HG03045 (cell line): ENCODE results near the gene PTTG2.
"Not testable (repeated sequence)": the region's sequence is repeated elsewhere in the genome, so short reads cannot be mapped to it uniquely, and the experiment has no call there.

Experiments used
- ATAC-seq: cut with Tn5 transposase; IDR thresholded peaks from one replicate; pipeline ENCODE4 v1.9.1; 2021; ENCODE audit warnings: mild to moderate bottlenecking, moderate library complexity; ENCODE audit not compliant: unreplicated experiment

PTTG2 gene

DNA sequence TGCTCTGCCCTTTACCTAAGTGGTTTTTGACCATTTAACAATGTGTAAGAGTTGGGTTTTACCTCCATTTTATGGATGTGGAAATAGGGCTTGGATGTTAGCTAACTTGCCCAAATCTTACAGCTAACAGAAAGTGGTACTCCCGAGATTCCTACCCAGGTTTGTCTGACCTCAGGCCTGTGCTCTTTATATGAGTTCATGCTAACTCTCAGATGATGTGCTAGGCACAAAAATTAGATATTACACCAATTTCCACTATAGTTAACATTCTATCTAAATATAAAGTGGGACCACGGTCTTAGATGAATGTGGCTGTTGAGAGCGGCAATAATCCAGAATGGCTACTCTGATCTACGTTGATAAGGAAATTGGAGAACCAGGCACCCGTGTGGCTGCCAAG lies at the start of gene PTTG2:
Gene PTTG2 (plus strand): TSS at position 301 of the 400 bp plus-strand sequence. CDS start 37 bp downstream, at position 338.
- ATAC-seq = no peak

DNA sequence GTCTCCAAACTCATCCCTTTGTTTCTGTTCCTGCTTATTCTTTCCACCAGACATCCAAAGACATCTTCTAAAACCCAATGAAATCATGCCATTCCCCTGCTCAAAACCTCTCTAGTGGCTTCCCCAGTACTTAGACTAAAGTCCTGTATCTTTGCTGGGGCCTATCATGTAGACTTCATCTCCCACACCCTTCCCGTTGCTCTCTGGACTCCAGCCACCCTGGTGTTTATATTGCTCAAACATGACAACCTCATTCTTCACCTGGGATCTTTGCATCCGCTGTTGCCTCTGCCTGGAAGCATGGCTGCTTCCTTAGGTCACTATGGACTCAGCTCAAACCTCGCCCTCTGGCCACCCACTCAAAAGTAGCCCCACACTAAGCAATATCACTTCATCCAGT lies 45.7 kb upstream of the PTTG2 start:
- no peak for ATAC-seq

DNA sequence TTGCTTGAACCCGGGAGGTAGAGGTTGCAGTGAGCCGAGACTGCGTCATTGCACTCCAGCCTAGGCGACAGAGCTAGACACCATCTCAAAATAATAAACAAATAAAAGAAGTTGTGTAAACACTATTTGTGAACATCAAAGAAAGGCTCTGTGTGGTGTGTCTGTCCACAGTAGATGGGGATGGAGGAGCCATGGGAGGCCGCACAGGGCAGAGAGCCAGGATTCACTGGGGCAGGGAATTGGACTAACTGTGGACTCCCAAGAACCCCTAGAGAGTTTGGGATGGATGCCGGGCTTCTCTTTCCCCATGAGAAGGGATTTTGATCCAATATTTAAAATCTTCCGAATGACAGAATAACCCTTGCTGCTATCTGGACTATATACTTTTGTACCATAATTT lies 42.8 kb upstream of the PTTG2 start:
- no peak for ATAC-seq

DNA sequence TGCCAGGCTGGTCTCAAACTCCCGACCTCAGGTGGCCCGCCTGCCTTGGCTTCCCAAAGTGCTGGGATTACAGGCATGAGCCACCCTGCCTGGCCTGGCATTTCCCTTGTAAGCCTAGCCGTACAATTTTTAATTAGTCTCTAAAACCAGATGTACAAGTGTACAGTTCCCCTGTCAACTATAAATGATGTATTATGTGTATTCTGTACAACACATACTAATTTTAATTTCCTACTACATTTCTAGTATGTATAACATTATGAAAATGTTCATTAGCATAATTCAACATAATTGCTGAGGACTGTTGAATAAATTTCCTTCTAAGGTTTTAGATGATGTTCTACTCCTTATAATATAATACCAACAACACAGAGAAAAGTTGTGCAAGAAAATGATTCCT lies 41.5 kb upstream of the PTTG2 start:
- ATAC-seq = no peak

DNA sequence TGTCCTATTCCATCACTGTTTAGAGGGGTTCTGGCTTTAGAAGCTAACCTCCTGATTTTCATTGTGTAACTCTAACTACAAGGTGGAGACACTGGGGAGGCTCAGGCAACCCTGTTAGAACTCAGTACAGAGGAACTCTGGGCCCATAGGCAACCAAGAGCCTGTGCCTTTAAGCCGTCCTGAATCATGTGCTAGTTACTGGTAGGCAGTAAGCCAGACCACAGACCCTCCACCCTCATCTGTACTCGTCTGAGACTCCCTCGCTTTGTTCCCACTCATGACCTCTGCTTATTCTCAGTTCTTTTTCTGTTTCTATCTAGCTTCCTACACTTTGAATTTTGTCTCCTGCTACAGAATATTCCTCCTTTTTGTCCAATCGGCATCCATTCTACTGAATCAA lies 37.9 kb upstream of the PTTG2 start:
- no peak for ATAC-seq

DNA sequence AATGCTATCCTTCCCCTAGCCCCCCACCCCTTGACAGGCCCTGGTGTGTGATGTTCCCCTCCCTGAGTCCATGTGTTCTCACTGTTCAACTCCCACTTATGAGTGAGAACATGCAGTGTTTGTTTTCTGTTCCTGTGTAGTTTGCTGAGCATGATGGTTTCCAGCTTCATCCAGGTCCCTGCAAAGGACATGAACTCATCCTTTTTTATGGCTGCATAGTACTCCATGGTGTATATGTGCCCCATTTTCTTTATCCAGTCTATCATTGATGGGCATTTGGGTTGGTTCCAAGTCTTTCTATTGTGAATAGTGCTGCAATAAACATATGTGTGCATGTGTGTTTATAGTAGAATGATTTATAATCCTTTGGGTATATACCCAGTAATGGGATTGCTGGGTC lies 37.1 kb upstream of the PTTG2 start:
- ATAC-seq = not testable (repeated sequence)

DNA sequence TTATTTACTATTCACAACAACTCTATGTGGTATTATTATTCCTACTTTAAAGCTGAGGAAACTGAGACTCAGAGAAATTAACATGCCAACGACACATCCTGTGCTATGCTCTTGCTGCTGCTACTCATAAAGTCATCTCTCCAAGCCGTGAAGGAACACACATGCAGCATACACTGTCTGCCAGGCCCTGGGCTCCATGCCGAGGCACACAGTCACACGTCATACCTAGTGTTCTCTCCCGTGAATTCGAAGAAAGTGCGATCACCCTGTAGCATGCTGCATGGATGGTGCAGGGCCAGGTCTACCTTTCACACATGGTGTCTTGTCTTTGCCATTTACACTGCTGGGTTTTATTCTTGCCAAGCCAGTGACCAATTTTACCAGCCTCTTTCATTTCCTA lies 35.3 kb upstream of the PTTG2 start:
- no peak for ATAC-seq

DNA sequence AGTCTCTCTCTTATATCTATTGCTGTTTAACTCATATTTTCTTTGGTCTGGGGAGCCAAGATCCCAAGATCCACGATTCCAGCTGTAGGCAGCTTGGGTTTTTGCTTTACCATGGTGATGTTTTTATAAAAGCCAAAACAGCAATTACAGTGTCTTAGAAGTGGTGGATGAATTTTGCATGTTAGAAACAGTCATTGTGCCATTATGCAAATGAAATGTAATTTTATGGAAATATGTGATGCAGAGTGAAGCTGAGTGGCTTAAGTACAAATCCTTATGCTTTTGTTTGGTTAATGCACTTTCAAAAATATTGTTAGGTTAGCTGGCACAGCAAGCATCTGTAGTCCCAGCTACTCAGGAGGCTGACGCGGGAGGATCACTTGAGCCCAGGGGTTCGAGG lies 32.8 kb upstream of the PTTG2 start:
- no peak for ATAC-seq

DNA sequence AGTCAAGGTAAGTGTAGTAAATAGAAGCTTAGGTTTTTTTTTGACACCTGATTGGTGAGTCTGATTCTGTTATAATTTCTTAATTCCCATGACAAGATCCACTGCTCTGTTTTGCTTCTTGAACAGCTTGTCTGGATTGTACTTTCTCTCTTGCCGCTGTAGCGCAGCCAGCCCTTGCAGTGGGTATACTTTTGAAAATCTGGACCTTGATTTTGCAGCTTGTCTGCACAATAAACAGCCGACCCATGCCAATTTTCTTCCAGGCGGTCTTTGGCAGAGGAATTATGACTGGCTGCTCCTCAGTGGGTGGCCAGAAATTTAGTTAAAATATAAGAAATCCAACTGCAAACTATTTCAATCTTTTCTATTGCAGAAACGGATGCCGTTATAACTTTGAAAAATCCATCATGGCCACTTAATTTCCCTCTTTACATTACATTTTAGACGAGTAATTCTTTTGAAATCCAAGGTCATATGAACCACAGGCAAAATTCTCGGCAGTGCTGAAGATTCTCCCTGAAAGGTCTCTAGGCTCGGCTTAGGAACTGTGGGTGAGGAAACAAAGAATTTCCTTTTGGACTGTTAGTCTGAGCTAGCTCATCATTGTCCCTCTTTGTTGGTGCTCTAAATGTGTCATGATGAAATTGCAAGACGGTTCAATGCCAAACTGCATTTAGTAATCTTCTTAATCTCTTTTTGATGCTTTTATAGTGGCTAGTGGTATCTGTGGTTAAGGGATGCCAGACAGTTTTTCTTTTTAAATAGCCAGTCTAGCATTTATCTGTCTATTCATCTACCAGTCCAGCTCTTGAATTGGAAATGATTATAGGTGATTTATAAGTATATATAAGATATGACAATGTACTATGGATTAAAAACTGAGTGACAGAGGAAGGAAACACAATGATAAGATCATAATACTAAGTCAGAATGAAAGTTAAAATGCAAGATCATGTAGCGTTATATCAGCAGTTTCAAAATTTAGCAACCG lies 31.5 kb upstream of the PTTG2 start:
- no peak for ATAC-seq

DNA sequence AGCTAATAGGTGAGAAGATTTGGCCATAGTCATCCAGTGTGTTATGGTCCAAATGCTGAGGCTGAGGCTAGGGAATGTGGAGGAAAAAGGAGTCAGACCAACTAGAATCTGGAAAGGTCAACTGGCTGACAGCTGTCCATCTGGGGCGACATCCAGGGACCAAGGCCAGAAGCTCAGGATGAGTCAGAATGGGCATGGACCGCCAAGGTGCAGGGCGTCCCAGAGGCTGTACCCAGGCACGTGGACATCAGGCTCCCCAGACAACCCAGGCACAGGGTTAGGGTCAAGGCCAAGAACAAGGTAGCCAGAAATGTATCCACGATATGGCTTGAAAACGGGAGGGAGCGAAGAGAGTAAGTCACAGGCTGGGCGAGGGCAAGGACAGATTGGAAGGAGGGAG lies 26.1 kb upstream of the PTTG2 start:
- no peak for ATAC-seq

DNA sequence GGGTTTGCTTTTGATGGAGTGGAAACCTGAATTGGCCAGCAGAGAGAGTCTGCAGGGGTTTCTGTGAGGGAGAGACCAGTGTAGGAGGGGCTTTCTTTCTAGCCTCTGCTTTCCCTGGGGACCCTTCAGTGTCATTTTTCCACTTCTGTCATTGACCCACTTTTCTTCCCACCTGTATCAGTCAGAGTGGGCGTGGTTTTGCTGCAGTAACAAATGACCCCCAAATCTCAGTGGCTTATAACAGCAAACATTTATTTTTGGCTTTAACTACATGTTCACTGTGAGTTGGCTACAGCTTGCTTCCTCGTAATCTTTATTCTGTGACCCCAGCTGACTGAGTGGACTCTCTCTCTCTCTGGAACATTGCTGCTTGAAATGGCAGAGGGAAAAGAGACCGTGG lies 25.6 kb upstream of the PTTG2 start:
- no peak for ATAC-seq

DNA sequence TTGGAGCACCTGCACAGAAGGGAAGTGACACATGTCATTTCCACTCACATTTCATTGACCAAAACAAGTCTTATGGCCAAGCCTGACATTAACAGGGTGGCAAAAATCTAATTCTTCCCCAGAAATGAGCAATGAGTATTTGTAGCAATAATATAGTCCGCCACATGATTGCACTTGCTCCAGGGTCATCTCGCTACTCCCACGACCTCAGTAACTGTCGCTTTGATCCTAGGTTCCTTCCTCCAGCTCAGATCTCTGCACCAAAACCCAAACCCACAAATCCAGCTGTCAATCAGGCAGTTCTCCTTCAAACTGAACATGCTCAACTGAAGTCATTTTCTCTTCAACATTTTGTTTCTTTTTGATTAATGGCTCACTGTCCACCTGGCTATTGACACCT lies 25.2 kb upstream of the PTTG2 start:
- ATAC-seq = no peak

DNA sequence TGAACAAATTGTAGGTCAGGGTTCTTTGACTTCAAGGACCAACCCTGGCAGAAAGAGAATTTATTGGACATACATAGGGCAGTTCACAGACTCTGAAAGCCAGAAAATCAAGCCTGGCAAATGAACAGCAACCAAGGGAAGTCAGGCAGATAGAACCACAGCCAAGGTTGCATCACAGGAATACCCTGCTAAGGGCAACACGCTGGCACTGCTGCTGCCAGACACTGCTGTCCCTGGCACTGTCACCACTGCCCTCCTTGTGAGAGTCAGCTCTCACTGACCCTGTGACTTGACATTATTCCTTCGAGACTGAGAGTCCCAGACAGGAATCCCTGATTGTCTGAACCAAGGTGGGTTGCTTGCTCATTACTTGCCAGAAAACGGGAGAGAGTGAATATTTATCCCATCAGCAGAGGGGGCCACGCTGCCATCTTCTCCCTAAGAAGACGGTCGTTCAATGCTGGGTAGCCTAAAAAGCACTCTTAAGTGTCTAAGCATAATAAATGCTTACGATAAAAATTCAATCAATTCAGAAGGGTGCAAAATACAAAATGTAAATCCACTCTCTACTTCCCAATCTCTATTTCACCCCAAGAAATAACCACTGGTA lies 23.2 kb upstream of the PTTG2 start:
- ATAC-seq = no peak

DNA sequence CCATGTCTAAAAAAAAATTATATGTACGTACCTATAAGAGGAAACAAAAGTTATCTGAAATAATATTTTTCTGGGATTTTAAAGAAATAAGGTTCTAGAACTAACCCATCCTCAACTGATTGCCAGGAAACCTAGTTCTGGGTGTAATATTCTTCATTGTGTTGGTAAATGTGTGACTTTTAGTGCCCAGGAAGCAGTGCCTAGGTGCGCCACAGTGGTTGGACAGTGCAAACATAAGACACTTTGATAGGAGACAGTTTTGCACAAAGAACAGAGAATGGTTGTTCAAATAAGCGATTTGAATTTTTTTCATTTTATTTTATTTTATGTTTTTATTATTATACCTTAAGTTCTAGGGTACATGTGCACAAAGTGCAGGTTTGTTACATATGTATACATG lies 22.0 kb upstream of the PTTG2 start:
- ATAC-seq = no peak

DNA sequence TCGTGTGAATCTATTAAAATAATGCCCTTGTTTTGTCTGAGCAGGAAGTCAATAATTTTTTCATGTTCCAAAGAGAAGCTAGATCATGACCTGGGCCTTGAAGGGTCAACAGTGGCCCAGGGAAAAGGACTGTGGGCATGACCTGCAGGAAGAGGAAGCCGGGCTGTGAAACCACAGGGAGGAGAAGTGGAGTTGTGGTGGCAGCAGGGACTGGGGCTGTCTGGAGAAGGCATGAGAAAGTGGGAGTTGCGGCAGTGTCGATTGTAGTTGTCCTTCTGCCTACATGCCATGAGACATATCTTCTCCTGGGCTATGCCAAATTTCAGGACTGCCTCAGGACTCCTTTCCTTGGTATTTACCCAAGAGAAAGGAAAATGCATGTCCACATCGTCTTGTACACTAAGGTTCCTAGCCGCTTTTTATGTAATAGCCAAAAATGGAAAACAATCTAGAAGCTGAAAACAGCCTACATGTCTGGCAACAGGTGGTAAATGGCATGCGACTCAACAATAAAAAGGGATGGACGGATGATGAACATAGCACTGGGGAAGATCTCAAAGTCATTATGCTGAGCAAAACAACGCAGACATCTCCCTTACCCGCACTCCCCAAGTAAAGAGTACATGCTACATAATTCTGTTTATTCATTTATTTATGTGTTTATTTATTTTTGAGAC lies 13.6 kb upstream of the PTTG2 start:
- ATAC-seq = no peak

DNA sequence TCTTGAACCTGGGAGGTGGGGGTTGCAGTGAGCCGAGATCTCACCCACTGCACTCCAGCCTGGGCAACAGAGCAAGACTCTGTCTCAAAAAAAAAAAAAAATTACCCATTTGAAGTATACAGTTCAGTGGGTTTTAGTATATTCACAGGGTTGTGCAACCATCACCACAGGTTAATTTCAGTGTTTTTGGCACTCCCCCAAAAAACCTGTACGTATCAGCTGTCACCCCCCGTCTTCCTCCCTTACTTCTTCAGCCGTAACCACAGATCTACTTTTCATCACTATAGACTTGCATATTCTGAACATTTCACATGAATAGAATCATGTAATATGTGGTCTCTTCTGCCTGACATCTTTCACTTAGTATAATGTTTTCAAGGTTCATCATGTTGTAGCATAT lies 11.7 kb upstream of the PTTG2 start:
- no peak for ATAC-seq

DNA sequence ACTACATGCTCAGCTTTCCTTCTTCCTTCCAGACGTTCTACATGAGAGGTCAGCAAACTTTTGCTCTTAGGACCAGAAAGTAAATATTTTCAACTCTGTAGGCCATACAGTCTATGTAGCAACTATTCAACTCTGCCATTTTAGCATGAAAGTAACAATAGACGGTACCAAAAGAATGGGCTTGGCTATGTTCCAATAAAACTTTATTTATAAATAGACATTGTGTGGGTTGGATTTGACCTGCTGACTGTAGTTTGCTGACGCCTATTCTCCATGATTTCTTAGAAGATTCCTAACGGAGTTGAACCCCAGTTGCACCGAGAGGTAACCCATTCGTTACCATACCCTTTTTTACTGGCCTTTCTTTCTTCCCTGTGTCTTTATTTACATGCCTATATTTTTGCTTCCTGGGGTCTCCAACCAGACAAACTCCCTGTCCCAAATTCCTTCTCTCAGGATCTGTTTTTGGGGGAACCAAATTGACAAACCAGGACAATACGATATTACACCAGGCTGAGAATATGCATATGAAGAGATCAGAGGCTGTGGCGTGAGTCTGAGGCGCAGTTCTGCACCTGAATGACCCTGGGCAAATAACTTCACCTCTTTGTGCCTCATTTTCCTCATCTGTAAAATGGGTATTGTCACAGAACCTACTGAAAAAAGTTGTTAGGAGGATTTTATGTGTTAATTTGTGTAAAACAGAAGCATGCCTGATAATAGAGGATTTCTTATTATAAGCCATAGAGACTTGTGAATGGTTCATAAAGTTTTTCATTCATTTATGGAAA lies 10.4 kb upstream of the PTTG2 start:
- no peak for ATAC-seq

DNA sequence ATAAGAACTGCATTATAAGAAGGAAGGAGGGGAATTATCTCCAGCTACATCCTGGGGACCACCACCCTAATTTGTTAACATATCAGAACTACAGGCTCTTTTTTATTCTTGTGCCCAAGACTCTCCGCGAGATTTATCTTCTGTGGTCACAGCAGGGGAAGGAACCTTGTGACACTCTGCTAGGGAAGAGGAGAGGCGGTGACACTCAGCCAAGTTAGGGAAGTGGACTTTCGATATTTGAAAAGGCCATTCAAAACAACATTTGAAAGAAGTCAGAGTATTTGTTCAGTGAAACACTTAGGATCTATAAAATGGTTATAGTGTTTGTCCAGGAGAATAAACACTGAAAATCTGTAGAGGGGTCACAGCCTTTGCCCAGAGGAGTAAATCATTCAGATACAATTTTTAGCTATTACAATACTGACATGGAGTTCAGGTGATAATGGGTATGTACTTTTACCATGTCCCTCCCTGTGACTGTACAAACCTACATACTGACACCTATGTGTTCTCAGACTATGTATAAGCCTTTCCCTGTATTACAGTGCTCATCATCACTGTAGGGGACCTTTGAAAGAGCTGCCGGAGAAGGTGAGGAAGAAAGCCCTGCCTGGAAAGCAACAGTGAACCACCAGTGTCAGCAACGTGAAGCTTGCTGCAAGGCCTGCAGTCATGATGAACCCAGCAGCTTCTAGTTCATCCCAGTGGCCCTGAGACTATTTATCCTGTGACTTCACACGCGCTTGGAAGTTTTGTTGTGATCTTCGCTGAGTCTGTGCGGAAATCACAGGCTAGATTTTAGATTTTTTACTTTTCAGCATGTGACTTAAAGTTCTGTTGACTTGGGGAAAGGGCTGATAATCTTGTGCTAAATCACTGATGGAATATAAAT lies 8.5 kb upstream of the PTTG2 start:
- ATAC-seq = no peak

DNA sequence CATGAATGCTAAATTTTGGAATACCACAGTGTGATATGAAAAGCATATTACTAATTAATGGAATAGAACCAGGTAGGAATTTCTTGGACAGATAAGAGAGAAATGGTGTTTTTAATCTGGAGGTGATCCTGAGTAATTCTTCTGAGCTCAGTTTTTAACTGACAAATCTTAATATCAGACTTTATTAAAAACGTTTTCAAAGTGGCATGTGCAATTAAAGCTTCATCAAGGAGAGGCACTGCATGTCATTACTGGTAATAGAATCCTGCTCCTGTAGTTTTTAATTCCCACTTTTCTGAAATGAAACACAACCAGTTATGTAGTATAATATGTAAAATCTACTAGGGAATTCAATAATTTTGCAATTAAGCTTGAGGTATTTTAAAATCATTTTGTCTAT lies 7.0 kb upstream of the PTTG2 start:
- ATAC-seq = no peak
